MM.1S (cell line): Measurements from ENCODE around the gene HDAC10.

Experiments used
- DNase-seq: peaks from one replicate; pipeline ENCODE4 v3.0.0-alpha.2; 2015
- H2AFZ ChIP-seq: fragments of 300-600 bp; sonication (generic); 2 replicates; pipeline ENCODE4 v1.6.0; 2016; ENCODE audit warnings: antibody characterized with exemption, low read length
- H3F3A ChIP-seq: fragments of 300-600 bp; sonication (generic); 2 replicates; pipeline ENCODE4 v1.6.1; 2016; ENCODE audit warnings: mild to moderate bottlenecking, antibody characterized with exemption, low read length, moderate library complexity, mixed read lengths; ENCODE audit not compliant: insufficient read depth
- H3K27ac ChIP-seq: fragments of 300-600 bp; sonication (generic); 2 replicates; pipeline ENCODE4 v1.5.1; 2016; ENCODE audit warnings: mild to moderate bottlenecking, low read length
- H3K27me3 ChIP-seq: fragments of 300-600 bp; sonication (generic); replicated peaks from 2 replicates; pipeline ENCODE4 v1.6.0; 2016; ENCODE audit warnings: low read length; ENCODE audit not compliant: insufficient read depth
- H3K36me3 ChIP-seq: fragments of 300-600 bp; sonication (generic); replicated peaks from 2 replicates; pipeline ENCODE4 v1.6.1; 2016; ENCODE audit warnings: mild to moderate bottlenecking, low read length, mixed read lengths; ENCODE audit not compliant: insufficient read depth
- H3K4me1 ChIP-seq: fragments of 300-600 bp; sonication (generic); 2 replicates; pipeline ENCODE4 v1.6.1; 2016; ENCODE audit warnings: low read length, mixed read lengths
- H3K4me2 ChIP-seq: fragments of 300-600 bp; sonication (generic); 2 replicates; pipeline ENCODE4 v1.6.0; 2016; ENCODE audit warnings: low read depth, low read length
- H3K4me3 ChIP-seq: fragments of 300-600 bp; sonication (generic); 2 replicates; pipeline ENCODE4 v1.5.1; 2016; ENCODE audit warnings: low read length, mixed read lengths
- H3K79me2 ChIP-seq: fragments of 300-600 bp; sonication (generic); 2 replicates; pipeline ENCODE4 v1.6.1; 2016; ENCODE audit warnings: mixed run types, low read length, mixed read lengths
- H3K9ac ChIP-seq: fragments of 300-600 bp; sonication (generic); 2 replicates; pipeline ENCODE4 v1.6.1; 2016; ENCODE audit warnings: low read length, mixed read lengths
- H3K9me2 ChIP-seq: fragments of 300-600 bp; sonication (generic); replicated peaks from 2 replicates; pipeline ENCODE4 v1.6.1; 2016; ENCODE audit warnings: mild to moderate bottlenecking, low read length, mixed read lengths; ENCODE audit not compliant: insufficient read depth
- H3K9me3 ChIP-seq: fragments of 300-600 bp; sonication (generic); replicated peaks from 2 replicates; pipeline ENCODE4 v1.6.1; 2016; ENCODE audit warnings: mild to moderate bottlenecking, low read length, mixed read lengths; ENCODE audit not compliant: insufficient read depth
- H4K20me1 ChIP-seq: fragments of 300-600 bp; sonication (generic); 2 replicates; pipeline ENCODE4 v1.6.1; 2016; ENCODE audit warnings: mild to moderate bottlenecking, low read length, moderate library complexity, mixed read lengths; ENCODE audit not compliant: insufficient read depth
- CTCF ChIP-seq: fragments of 300-600 bp; sonication (generic); IDR thresholded peaks from 2 replicates; pipeline ENCODE4 v1.5.1; 2016; ENCODE audit warnings: antibody characterized with exemption, low read length, mixed read lengths
- EZH2 ChIP-seq: fragments of 300-600 bp; sonication (generic); optimal IDR thresholded peaks from 2 replicates; pipeline ENCODE3; 2017; ENCODE audit warnings: low read depth, mild to moderate bottlenecking, antibody characterized with exemption, low read length, mixed read lengths
- EZH2phosphoT487 ChIP-seq: fragments of 300-600 bp; sonication (generic); IDR thresholded peaks from 2 replicates; pipeline ENCODE4 v1.6.1; 2018; ENCODE audit warnings: antibody characterized with exemption, low read length

HDAC10 gene

GRCh38 chr22:50267591-50268390, 16.7 kb upstream of the HDAC10 start:
- Histone ChIP-seq H3K4me3 (no peak overlapping the region), H2AFZ (no peak overlapping the region), H3K4me1 (peaks cover 7% of the 10 kb centered on the region; the same call in 1 of the 2 replicates), H3K9me3 (no peaks in the 10 kb centered on the region), H4K20me1 (no peaks in the 10 kb centered on the region), H3K36me3 (no peaks in the 10 kb centered on the region), H3K9me2 (no peaks in the 10 kb centered on the region), H3F3A (peaks cover 12% of the 10 kb centered on the region; the same call in 1 of the 2 replicates), H3K27ac (no peak overlapping the region), H3K79me2 (no peaks in the 10 kb centered on the region), H3K4me2 (no peak overlapping the region), H3K27me3 (peaks cover 19% of the 10 kb centered on the region), H3K9ac (no peak overlapping the region)
- no peak for TF ChIP-seq EZH2
- no peak for DNase-seq

GRCh38 chr22:50266994-50267393, 15.9 kb upstream of the HDAC10 start:
- peaks cover 13% of the 10 kb centered on the region for H3K4me1 ChIP-seq
- H3K27ac ChIP-seq, result no peak overlapping the region
- TF ChIP-seq EZH2phosphoT487, result no peak
- no peak for TF ChIP-seq EZH2
- TF ChIP-seq CTCF, result no peak
- H3K9me3 ChIP-seq, result no peaks in the 10 kb centered on the region
- no peaks in the 10 kb centered on the region for H4K20me1 ChIP-seq
- H3K36me3 ChIP-seq, result no peaks in the 10 kb centered on the region
- H3K27me3 ChIP-seq, result peaks cover 13% of the 10 kb centered on the region
- no peaks in the 10 kb centered on the region for H3K9me2 ChIP-seq
- H3K4me3 ChIP-seq, result no peak overlapping the region
- no peak overlapping the region for H3K4me2 ChIP-seq
- no peak overlapping the region for H2AFZ ChIP-seq
- H3F3A ChIP-seq, result peaks cover 12% of the 10 kb centered on the region; the same call in 1 of the 2 replicates
- DNase-seq, result no peak
- H3K79me2 ChIP-seq, result no peaks in the 10 kb centered on the region
- H3K9ac ChIP-seq, result no peak overlapping the region

- no peak for DNase-seq
Observed at GRCh38 chr22:50264946-50265669, 14.0 kb upstream of the HDAC10 start.

More at GRCh38 chr22:50264946-50265669, 14.0 kb upstream of the HDAC10 start:
- no peak overlapping the region for H3K9ac ChIP-seq
- no peaks in the 10 kb centered on the region for H4K20me1 ChIP-seq
- peaks cover 4% of the 10 kb centered on the region; the same call in 1 of the 2 replicates for H3F3A ChIP-seq
- H2AFZ ChIP-seq, result no peak overlapping the region
- peaks cover 5% of the 10 kb centered on the region; the same call in 1 of the 2 replicates for H3K27me3 ChIP-seq
- H3K27ac ChIP-seq, result no peak overlapping the region
- H3K36me3 ChIP-seq, result no peaks in the 10 kb centered on the region
- no peaks in the 10 kb centered on the region for H3K9me3 ChIP-seq
- H3K4me1 ChIP-seq, result peaks cover 8% of the 10 kb centered on the region
- H3K9me2 ChIP-seq, result no peaks in the 10 kb centered on the region
- H3K4me3 ChIP-seq, result no peak overlapping the region
- H3K79me2 ChIP-seq, result peaks cover 9% of the 10 kb centered on the region
- no peak overlapping the region for H3K4me2 ChIP-seq
- TF ChIP-seq EZH2 (no peak), CTCF (no peak), EZH2phosphoT487 (no peak)
